Measurements from ENCODE around the gene RALGPS1. TPM values are rescaled to one million over a fixed set of nuclear protein-coding genes. Genes with fewer than 3 reads are reported as not detected.

Gene RALGPS1
- total and polyA plus RNA-seq, 7 donors, result 3.9 to 7.7 (median 5.4) TPM

DNA sequence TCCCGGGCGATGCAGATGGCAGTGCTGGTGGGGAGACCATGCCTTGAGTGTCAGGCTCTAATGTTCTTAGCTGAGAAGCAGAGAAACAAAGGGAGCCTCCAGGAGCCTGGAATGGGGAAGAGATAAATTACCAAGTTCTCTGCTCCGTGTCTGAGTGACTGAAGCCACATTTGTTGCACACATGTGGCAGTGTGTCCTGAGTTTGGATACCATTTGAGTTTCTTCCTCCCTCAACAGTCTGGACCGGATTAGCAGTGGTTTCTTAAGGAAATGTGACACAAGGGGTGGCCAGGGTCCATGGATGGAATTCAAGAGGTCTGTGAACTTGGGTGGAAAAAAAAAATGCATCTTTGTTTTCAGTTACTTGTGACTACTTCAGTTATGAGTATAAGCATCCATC lies 299.3 kb downstream of the RALGPS1 start:
- no peaks in the 10 kb centered on the region for H3K27me3 ChIP-seq (ENCODE audit: insufficient read depth in 3 of 3, low read length in 2 of 3)
- 71 to 82% (median 77%) methylated on average over 4 of the region's 4 CpGs for WGBS, 3 donors
- H3K9me3 ChIP-seq, result no peaks in the 10 kb centered on the region
- no peak for ATAC-seq
- DNase-seq, result no peak
- H3K27ac ChIP-seq, result no peak overlapping the region
- intact Hi-C loops (cut with DNase I), result no loop called here
- no peaks in the 10 kb centered on the region for H3K4me1 ChIP-seq
- H3K36me3 ChIP-seq (ENCODE audit: insufficient read depth in 1 of 2, low read depth in 1 of 2), result no peaks in the 10 kb centered on the region
- H3K4me3 ChIP-seq, result no peak overlapping the region
- TF ChIP-seq, protein P1, sequence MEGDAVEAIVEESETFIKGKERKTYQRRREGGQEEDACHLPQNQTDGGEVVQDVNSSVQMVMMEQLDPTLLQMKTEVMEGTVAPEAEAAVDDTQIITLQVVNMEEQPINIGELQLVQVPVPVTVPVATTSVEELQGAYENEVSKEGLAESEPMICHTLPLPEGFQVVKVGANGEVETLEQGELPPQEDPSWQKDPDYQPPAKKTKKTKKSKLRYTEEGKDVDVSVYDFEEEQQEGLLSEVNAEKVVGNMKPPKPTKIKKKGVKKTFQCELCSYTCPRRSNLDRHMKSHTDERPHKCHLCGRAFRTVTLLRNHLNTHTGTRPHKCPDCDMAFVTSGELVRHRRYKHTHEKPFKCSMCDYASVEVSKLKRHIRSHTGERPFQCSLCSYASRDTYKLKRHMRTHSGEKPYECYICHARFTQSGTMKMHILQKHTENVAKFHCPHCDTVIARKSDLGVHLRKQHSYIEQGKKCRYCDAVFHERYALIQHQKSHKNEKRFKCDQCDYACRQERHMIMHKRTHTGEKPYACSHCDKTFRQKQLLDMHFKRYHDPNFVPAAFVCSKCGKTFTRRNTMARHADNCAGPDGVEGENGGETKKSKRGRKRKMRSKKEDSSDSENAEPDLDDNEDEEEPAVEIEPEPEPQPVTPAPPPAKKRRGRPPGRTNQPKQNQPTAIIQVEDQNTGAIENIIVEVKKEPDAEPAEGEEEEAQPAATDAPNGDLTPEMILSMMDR (IDR thresholded peaks at IDR 0.05), result no peak

DNA sequence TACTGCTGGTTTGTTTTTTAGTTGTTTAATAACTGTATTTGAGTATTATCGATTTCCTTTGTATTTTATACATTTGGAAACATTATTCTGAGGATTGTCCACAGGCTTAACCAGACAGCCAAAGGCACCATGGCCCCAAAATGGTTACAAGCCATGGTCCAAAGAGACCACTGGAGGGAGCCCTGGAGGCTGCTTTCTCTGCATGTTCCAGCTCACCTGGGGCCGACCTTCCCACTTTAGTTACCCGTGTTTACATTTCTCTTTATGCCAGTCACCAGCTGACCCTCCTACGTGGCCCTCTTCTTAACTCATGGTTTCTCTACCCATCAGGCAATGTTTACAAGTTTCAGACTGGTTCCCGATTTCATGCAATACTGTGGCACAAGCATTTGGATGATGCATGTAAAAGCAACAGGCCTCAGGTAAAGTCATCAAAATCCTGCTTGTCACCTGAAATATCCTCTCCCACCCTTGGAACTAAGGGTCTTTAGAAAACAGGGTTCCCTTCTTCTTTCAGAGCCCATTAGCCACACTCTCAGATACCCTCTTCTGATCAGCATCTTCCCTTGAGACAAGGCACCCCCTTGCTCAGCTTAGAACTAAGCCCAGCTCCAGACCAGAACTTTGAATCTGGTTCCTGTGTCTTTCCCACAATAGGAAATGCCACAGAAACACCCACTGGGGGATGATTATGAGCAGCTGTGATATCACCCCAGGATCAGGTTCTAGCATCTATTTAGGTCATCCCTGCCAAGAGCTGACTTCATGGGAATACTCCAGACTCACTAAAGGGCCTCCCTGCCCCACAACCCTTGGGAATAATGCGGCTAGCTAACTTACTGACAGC lies 300.1 kb downstream of the RALGPS1 start:
- TF ChIP-seq, protein P1 (IDR thresholded peaks at IDR 0.05), result peak; percentile 76
- no peaks in the 10 kb centered on the region for H3K27me3 ChIP-seq (ENCODE audit: insufficient read depth in 3 of 3, low read length in 2 of 3)
- no peak overlapping the region for H3K4me3 ChIP-seq
- H3K36me3 ChIP-seq (ENCODE audit: insufficient read depth in 1 of 2, low read depth in 1 of 2), result no peaks in the 10 kb centered on the region
- intact Hi-C loops (cut with DNase I), result loop anchor here (5.0 kb wide), 2 partner anchors 128 to 183 kb away; partner anchors contain the start of gene SLC2A8 (in 1 of the 2)
- H3K4me1 ChIP-seq, result no peaks in the 10 kb centered on the region
- WGBS, 3 donors, result 36 to 51% (median 36%) methylated on average over 6 of the region's 6 CpGs
- ATAC-seq (peak; percentile 64 to 83 (median 73)), DNase-seq (no peak)
- no peaks in the 10 kb centered on the region for H3K9me3 ChIP-seq
- no peak overlapping the region for H3K27ac ChIP-seq

DNA sequence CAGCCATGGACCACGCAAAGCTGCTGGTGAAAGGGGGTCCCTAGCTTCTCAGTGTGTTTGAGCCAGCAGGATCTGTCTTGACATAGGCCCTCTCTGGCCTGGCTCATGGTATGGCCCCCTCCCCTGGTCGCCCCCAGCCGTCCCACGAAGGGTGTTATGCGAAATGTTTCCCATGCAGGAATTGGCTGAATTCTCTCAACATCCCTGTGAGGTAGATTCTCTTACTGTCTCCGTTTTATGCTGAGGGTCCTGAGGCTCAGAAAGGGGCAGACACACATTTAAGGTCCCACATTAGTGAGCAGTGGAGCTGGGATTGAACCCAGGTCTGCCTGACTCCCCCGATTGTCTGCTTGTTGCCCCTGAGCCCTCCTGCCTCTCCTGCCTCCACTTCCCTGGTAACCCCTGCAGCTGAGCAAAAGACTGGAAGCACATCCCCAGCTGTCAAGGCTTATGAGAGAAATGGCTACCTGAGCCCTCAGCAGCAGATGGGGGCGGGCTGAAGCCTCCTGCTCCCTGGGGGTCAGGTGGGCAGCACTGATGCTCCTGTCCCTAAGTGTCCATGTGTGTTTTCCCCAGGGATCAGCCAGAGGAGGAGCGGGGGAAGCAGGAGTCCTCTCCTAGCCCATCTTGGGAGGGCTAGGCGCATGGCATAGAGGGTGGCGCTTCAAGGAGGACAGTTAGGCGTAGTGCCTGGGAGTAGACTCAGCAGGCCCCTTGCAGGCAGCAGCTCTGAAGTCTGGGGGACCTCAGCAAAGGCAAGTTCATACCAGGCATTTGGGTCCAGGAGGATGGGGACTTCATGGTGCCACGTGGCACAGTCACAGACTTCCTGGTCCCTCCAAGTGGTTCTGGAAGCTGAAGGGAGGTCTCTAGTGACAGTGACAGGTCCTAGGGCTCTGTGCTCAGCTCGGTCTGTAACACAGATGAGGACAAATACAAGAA lies 301.0 kb downstream of the RALGPS1 start:
- Histone ChIP-seq H3K36me3 (ENCODE audit: insufficient read depth in 1 of 2, low read depth in 1 of 2) (no peaks in the 10 kb centered on the region), H3K4me1 (no peaks in the 10 kb centered on the region), H3K27ac (no peak overlapping the region), H3K27me3 (ENCODE audit: insufficient read depth in 3 of 3, low read length in 2 of 3) (no peaks in the 10 kb centered on the region), H3K4me3 (no peak overlapping the region), H3K9me3 (no peaks in the 10 kb centered on the region)
- intact Hi-C loops (cut with DNase I), result loop anchor here (5.0 kb wide), 2 partner anchors 127 to 182 kb away; partner anchors contain the start of gene SLC2A8 (in 1 of the 2)
- DNase-seq (no peak), ATAC-seq (no peak)
- WGBS, 3 donors, result 83 to 86% (median 86%) methylated on average over 14 of the region's 14 CpGs
- TF ChIP-seq, protein P1 (IDR thresholded peaks at IDR 0.05), result no peak

DNA sequence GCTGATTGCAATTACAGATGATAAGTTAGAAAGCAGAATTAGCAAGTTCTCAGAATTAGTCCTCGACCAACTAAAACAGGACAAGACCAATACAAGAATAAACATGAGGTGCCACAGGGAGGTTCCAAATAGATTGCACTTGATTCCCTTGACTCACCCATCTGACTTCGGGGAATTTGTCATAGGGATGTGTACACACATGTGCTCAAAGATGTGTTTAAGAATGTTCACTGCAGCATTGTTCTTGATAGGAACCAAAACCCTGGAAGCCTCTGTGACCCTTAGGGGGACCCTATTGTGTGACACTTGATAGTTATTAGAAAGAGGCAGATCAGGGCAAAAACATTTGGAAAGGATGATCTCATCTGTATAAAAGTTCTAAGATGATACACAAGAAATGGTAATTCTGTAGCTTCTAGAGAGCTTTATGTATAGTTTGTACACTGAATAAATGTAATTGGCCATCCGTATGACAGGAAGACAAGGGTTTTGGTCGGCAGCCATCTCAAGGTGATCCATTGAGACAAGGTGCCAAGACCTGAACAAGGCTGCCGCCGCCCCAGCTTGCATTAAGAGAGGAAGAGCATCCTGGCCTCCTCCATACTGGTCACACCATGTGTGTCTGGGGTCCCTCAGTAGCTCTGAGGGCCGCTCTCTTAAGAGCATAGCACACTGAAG lies 301.8 kb downstream of the RALGPS1 start:
- Histone ChIP-seq H3K36me3 (ENCODE audit: insufficient read depth in 1 of 2, low read depth in 1 of 2) (no peaks in the 10 kb centered on the region), H3K9me3 (no peaks in the 10 kb centered on the region), H3K27me3 (ENCODE audit: insufficient read depth in 3 of 3, low read length in 2 of 3) (no peaks in the 10 kb centered on the region), H3K4me1 (no peaks in the 10 kb centered on the region), H3K4me3 (no peak overlapping the region), H3K27ac (no peak overlapping the region)
- WGBS, 3 donors, result 90 to 92% (median 91%) methylated on average over 7 of the region's 7 CpGs
- ATAC-seq (no peak), DNase-seq (no peak)
- intact Hi-C loops (cut with DNase I), result loop anchor here (5.0 kb wide), 2 partner anchors 126 to 181 kb away; partner anchors contain the start of gene SLC2A8 (in 1 of the 2)
- TF ChIP-seq, protein P1 (IDR thresholded peaks at IDR 0.05), result no peak
